Lower lobe of right lung (tissue), 2 donors: ENCODE data around the gene RAB7B. TPM values are rescaled to one million over a fixed set of nuclear protein-coding genes. Genes with fewer than 3 reads are reported as not detected.

Experiments
- ATAC-seq, 2 donors: fragments of 200-7000 bp; cut with Tn5 transposase; one replicate each; pipeline ENCODE4 v1.9.1; 2020 to 2022; ENCODE audit warnings: mild to moderate bottlenecking in 2 of 2, moderate library complexity in 2 of 2
- DNase-seq: peaks from one replicate; pipeline ENCODE4 v3.0.0-alpha.2; 2020
- H3K27ac ChIP-seq: fragments of 200-600 bp; one replicate; pipeline ENCODE4 v1.8.0; 2022
- H3K27me3 ChIP-seq: fragments of 200-600 bp; one replicate; pipeline ENCODE4 v1.8.0; 2022; ENCODE audit warnings: low read depth
- H3K36me3 ChIP-seq: fragments of 200-600 bp; one replicate; pipeline ENCODE4 v1.8.0; 2022; ENCODE audit warnings: mild to moderate bottlenecking
- H3K4me1 ChIP-seq: fragments of 200-600 bp; one replicate; pipeline ENCODE4 v1.8.0; 2022
- H3K4me3 ChIP-seq: fragments of 200-600 bp; one replicate; pipeline ENCODE4 v1.8.0; 2022; ENCODE audit warnings: mild to moderate bottlenecking
- H3K9me3 ChIP-seq: fragments of 200-600 bp; one replicate; pipeline ENCODE4 v1.8.0; 2022
- CTCF ChIP-seq: fragments of 200-600 bp; IDR thresholded peaks from one replicate; pipeline ENCODE4 v1.8.0; 2022; ENCODE audit warnings: antibody characterized with exemption, mild to moderate bottlenecking
- intact Hi-C: fragments of 100-400 bp; cut with DNase I; formaldehyde crosslinking; loops from one replicate; pipeline ENCODE4 v1.11.0; 2022
- total RNA-seq: library from RNA; stranded (reverse); fragmentation: NEBNext Ultra II Directional; extraction: Animal tissue kit (Norgen Biotek cat#: 25700); gene quantifications from one replicate; pipeline ENCODE4 v1.2.1, GENCODE V29; 2021
- donor health status: DM: no; HTN: yes; CAD: no; lungs with severe emphysema.

The RAB7B gene
- total RNA-seq, 1 donor from 2014 or later = 9.1 TPM

GRCh38 chr1:205980237-205980870 is 22.8 kb downstream of the RAB7B start:
- intact Hi-C loops = no loop called here
- no peak for TF ChIP-seq CTCF
- no peak for ATAC-seq

DNA sequence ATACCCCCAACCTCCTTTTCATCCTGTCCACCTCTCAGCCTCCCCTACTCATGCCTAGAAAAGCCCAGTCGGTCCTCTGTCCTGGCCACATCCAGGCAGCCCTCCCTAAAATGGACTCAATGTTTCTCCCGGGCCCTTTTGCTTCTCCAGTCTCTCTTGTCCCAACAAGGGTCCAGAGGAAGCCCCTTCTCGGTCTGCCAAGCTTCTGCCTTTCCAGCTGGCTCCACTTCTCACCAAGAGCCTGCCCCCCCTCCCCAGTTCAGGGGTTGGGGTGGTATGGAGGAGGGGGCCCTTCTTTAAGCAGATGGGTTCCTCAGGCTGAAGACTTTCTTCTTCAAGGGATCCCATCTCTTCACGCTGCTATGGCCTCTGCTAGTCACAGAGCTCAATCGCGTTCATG is 23.9 kb downstream of the RAB7B start:
- no peak overlapping the region for H3K4me3 ChIP-seq
- DNase-seq (no peak), ATAC-seq (no peak)
- no peaks in the 10 kb centered on the region for H3K27me3 ChIP-seq
- TF ChIP-seq CTCF = no peak
- no peak overlapping the region for H3K27ac ChIP-seq
- H3K36me3 ChIP-seq = peaks cover 9% of the 10 kb centered on the region
- intact Hi-C loops = loop anchor here (5.0 to 10.0 kb wide), 2 partner anchors 62 to 184 kb away; no protein-coding TSS in a partner anchor
- H3K4me1 ChIP-seq = peaks cover 13% of the 10 kb centered on the region
- H3K9me3 ChIP-seq = no peaks in the 10 kb centered on the region

More at GRCh38 chr1:205980237-205980870, 22.8 kb downstream of the RAB7B start:
- H3K27ac ChIP-seq = no peak overlapping the region
- peaks cover 14% of the 10 kb centered on the region for H3K4me1 ChIP-seq
- H3K9me3 ChIP-seq = no peaks in the 10 kb centered on the region
- H3K4me3 ChIP-seq = no peak overlapping the region
- peaks cover 9% of the 10 kb centered on the region for H3K36me3 ChIP-seq
- no peak for DNase-seq
- no peaks in the 10 kb centered on the region for H3K27me3 ChIP-seq

DNA sequence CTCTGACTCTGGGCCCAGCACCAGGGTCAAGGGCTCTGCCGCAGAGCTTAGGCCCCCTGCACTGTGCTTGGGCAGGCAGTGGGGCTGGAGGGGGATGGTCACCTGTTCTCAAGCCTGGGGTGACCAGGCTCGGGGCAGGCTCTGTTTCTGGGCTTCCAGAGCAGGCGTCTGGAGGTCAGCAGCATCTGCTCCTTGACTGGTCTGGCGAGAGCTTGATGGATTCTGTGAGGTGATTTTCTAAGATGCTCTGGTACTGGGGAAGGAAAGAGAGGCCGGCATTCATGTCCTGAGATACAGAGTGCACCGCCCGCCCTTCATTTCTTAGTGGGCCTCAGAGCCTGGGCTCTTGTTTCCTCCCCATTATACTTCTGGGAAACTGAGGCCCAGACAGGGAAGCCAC is 24.5 kb downstream of the RAB7B start:
- no peak for ATAC-seq

GRCh38 chr1:205977402-205978014 is 25.7 kb downstream of the RAB7B start:
- ATAC-seq (peak; percentile 82 to 88), DNase-seq (peak; percentile 70)
- Histone ChIP-seq H3K36me3 (no peaks in the 10 kb centered on the region), H3K9me3 (no peaks in the 10 kb centered on the region), H3K27me3 (no peaks in the 10 kb centered on the region), H3K4me1 (peaks cover 6% of the 10 kb centered on the region), H3K27ac (no peak overlapping the region), H3K4me3 (no peak overlapping the region)
- intact Hi-C loops = loop anchor here (5.0 to 10.0 kb wide), 2 partner anchors 60 to 183 kb away; no protein-coding TSS in a partner anchor
- TF ChIP-seq CTCF = peak; percentile 97

More for the DNA sequence above, 24.5 kb downstream of the RAB7B start:
- intact Hi-C loops = loop anchor here (5.0 to 10.0 kb wide), 2 partner anchors 61 to 184 kb away; no protein-coding TSS in a partner anchor
- Histone ChIP-seq H3K4me3 (no peak overlapping the region), H3K4me1 (peaks cover 7% of the 10 kb centered on the region), H3K27me3 (no peaks in the 10 kb centered on the region), H3K9me3 (no peaks in the 10 kb centered on the region), H3K36me3 (peaks cover 9% of the 10 kb centered on the region), H3K27ac (no peak overlapping the region)
- DNase-seq = no peak
- TF ChIP-seq CTCF = no peak

DNA sequence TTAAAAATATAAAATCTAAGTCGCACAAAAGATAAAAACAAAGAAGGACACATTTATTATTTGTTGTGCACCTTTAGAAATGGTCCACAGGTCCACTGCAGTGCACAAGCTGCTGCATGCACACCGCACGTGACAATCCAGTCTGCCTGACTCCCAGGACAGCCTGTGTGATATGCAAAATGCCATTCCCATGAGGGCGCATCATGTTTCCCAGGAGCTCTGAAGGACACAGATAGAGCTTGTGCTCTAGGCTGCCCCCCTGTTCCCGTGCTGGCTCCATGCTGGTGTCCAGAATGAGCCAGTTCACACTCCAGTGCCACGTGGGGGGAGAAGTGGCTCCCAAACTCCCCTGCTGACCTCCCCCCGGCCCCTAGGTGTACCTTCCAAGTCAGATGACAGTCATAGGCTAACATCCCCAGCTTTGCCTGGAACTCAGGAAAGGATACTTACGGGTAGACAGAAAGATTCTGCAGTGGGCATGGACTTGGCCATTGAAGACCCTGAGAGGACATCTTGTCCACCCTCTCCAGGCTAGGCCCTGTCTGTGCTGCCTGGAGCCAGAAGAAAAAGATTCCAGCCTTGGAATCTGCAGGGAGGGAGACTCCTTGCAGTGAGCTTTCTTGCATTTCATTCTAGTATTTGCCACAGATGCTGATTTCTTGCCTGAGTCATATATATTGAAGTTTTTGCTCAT is 26.3 kb downstream of the RAB7B start:
- H3K4me3 ChIP-seq = no peak overlapping the region
- no peaks in the 10 kb centered on the region for H3K27me3 ChIP-seq
- no peak for TF ChIP-seq CTCF
- H3K4me1 ChIP-seq = peaks cover 6% of the 10 kb centered on the region
- intact Hi-C loops = loop anchor here (5.0 to 10.0 kb wide), 2 partner anchors 60 to 182 kb away; no protein-coding TSS in a partner anchor
- no peaks in the 10 kb centered on the region for H3K9me3 ChIP-seq
- DNase-seq (no peak), ATAC-seq (no peak)
- no peak overlapping the region for H3K27ac ChIP-seq
- H3K36me3 ChIP-seq = no peaks in the 10 kb centered on the region
